ENCODE measurements around the gene IQSEC2. TPM values are rescaled to one million over a fixed set of nuclear protein-coding genes. Genes with fewer than 3 reads are reported as not detected.

IQSEC2 gene
- total and polyA plus RNA-seq, 2 of the 13 experiments (the other 11 are each of a cell fraction or from before 2014, with no cell fraction given) = 0.13 to 0.21 TPM

DNA sequence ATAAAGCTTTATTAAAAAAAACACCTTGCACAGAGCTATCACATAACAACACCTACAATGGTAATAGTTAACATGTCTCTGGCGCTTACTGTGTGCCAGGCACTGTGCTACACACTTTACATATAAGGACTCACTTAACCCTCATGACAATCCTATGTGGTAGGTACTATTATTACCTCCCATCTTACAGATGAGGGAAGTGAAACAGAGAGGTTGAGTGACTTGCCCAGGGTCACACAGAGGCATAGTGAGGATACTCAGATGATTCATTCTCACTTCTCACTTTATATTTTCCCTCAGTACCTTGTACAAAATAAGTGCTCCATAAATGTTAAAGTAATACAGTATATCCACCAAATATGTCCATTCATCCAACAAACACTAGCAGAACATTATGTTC, 43.4 kb upstream of the IQSEC2 start:
- in situ Hi-C loops (cut with HindIII; ENCODE audit: extremely low pct_ligation_motif_present, low pct_unique_long_range_greater_than_20kb) (no loop called here), intact Hi-C loops (cut with micrococcal nuclease; ENCODE audit: unreplicated experiment) (no loop called here)
- ATAC-seq = no peak
- Histone ChIP-seq H4K20me1 (ENCODE audit: insufficient read depth, low read length) (no peaks in the 10 kb centered on the region), H3K4me1 (ENCODE audit: insufficient read depth, low read length) (no peaks in the 10 kb centered on the region), H3K36me3 (replicated peaks in 1 of 2; ENCODE audit: control insufficient read depth in 1 of 2, insufficient read depth in 2 of 2, low read length in 2 of 2) (no peaks in the 10 kb centered on the region), H3K27ac (ENCODE audit: extremely low read length, insufficient read depth, low read length) (no peak overlapping the region), H3K27me3 (ENCODE audit: control insufficient read depth in 1 of 2, insufficient read depth in 2 of 2, low read length in 2 of 2) (peaks cover 4 to 17% of the 10 kb centered on the region in 2 experiments; a peak in 4 of 5 replicates), H3K9me3 (ENCODE audit: low read length) (no peaks in the 10 kb centered on the region), H3K4me3 (replicated peaks in 1 of 3; ENCODE audit: insufficient read depth in 1 of 3, low read depth in 2 of 3, low read length in 3 of 3) (no peak overlapping the region), H3K79me2 (ENCODE audit: insufficient read depth, low read length) (no peaks in the 10 kb centered on the region), H3K4me2 (ENCODE audit: low read depth, low read length) (no peak overlapping the region), H3K9ac (ENCODE audit: insufficient read depth, low read depth, low read length) (no peak overlapping the region), H2AFZ (ENCODE audit: low read length) (no peak overlapping the region)
- CTCF ChIA-PET (ENCODE audit: low intra/inter-chr PET ratio, low total read pairs) = no interaction called here
- POLR2A ChIA-PET = no interaction called here
- WGBS (ENCODE audit: low lambda C conversion rate) = 60% methylated on average over 1 of the region's 1 CpG
- no TSS peak for BruUV-seq (replicated peaks)
- no peak for FAIRE-seq
- no peak for DNase-seq (ENCODE audit: low spot score)
- TF ChIP-seq, protein P1, sequence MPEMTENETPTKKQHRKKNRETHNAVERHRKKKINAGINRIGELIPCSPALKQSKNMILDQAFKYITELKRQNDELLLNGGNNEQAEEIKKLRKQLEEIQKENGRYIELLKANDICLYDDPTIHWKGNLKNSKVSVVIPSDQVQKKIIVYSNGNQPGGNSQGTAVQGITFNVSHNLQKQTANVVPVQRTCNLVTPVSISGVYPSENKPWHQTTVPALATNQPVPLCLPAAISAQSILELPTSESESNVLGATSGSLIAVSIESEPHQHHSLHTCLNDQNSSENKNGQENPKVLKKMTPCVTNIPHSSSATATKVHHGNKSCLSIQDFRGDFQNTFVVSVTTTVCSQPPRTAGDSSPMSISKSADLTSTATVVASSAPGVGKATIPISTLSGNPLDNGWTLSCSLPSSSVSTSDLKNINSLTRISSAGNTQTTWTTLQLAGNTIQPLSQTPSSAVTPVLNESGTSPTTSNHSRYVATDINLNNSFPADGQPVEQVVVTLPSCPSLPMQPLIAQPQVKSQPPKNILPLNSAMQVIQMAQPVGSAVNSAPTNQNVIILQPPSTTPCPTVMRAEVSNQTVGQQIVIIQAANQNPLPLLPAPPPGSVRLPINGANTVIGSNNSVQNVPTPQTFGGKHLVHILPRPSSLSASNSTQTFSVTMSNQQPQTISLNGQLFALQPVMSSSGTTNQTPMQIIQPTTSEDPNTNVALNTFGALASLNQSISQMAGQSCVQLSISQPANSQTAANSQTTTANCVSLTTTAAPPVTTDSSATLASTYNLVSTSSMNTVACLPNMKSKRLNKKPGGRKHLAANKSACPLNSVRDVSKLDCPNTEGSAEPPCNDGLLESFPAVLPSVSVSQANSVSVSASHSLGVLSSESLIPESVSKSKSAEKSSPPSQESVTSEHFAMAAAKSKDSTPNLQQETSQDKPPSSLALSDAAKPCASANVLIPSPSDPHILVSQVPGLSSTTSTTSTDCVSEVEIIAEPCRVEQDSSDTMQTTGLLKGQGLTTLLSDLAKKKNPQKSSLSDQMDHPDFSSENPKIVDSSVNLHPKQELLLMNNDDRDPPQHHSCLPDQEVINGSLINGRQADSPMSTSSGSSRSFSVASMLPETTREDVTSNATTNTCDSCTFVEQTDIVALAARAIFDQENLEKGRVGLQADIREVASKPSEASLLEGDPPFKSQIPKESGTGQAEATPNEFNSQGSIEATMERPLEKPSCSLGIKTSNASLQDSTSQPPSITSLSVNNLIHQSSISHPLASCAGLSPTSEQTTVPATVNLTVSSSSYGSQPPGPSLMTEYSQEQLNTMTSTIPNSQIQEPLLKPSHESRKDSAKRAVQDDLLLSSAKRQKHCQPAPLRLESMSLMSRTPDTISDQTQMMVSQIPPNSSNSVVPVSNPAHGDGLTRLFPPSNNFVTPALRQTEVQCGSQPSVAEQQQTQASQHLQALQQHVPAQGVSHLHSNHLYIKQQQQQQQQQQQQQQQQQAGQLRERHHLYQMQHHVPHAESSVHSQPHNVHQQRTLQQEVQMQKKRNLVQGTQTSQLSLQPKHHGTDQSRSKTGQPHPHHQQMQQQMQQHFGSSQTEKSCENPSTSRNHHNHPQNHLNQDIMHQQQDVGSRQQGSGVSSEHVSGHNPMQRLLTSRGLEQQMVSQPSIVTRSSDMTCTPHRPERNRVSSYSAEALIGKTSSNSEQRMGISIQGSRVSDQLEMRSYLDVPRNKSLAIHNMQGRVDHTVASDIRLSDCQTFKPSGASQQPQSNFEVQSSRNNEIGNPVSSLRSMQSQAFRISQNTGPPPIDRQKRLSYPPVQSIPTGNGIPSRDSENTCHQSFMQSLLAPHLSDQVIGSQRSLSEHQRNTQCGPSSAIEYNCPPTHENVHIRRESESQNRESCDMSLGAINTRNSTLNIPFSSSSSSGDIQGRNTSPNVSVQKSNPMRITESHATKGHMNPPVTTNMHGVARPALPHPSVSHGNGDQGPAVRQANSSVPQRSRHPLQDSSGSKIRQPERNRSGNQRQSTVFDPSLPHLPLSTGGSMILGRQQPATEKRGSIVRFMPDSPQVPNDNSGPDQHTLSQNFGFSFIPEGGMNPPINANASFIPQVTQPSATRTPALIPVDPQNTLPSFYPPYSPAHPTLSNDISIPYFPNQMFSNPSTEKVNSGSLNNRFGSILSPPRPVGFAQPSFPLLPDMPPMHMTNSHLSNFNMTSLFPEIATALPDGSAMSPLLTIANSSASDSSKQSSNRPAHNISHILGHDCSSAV (CRISPR knock-in tag; IDR thresholded peaks at IDR 0.05; ENCODE audit: borderline replicate concordance) = no peak
- TF ChIP-seq FOSL2 (CRISPR knock-in tag; IDR thresholded peaks at IDR 0.05) = no peak
- TF ChIP-seq ZNF430 (CRISPR knock-in tag; IDR thresholded peaks at IDR 0.05) = no peak
- no peak for TF ChIP-seq NCOA5 (CRISPR knock-in tag; IDR thresholded peaks at IDR 0.05)
- TF ChIP-seq SMAD9 (CRISPR knock-in tag; IDR thresholded peaks at IDR 0.05) = no peak
- no peak for TF ChIP-seq ZNF7 (CRISPR knock-in tag; IDR thresholded peaks at IDR 0.05)
- no peak for TF ChIP-seq POLR2AphosphoS5 (IDR thresholded peaks at IDR 0.05; ENCODE audit: low read depth, low read length)
- TF ChIP-seq, protein P2, sequence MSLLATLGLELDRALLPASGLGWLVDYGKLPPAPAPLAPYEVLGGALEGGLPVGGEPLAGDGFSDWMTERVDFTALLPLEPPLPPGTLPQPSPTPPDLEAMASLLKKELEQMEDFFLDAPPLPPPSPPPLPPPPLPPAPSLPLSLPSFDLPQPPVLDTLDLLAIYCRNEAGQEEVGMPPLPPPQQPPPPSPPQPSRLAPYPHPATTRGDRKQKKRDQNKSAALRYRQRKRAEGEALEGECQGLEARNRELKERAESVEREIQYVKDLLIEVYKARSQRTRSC (CRISPR knock-in tag; IDR thresholded peaks at IDR 0.05; ENCODE audit: low read depth) = no peak
- TF ChIP-seq, protein P3, sequence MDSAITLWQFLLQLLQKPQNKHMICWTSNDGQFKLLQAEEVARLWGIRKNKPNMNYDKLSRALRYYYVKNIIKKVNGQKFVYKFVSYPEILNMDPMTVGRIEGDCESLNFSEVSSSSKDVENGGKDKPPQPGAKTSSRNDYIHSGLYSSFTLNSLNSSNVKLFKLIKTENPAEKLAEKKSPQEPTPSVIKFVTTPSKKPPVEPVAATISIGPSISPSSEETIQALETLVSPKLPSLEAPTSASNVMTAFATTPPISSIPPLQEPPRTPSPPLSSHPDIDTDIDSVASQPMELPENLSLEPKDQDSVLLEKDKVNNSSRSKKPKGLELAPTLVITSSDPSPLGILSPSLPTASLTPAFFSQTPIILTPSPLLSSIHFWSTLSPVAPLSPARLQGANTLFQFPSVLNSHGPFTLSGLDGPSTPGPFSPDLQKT (CRISPR knock-in tag; IDR thresholded peaks at IDR 0.05; ENCODE audit: borderline replicate concordance) = no peak
